Measurements from ENCODE around the gene PARD6A. TPM values are rescaled to one million over a fixed set of nuclear protein-coding genes. Genes with fewer than 3 reads are reported as not detected.

Gene PARD6A
- total RNA-seq, result 0.90 TPM in 1 of 2 replicates, not detected in the other

GRCh38 chr16:67660564-67661028 lies at the start of gene PARD6A:
PARD6A (plus strand) TSS chr16:67660960; CDS start chr16:67661039, 79 bp downstream.

GRCh38 chr16:67659675-67660563 lies 841 bp upstream of the PARD6A start, which contains the start of gene ACD:
ACD (minus strand) TSS chr16:67660260; CDS start chr16:67660220, 40 bp downstream.

GRCh38 chr16:67666559-67667452 lies 6.0 kb downstream of the PARD6A start, which contains the start of the genes C16orf86 and ENKD1:
C16orf86 (plus strand) TSS chr16:67666814; CDS start chr16:67666971, 157 bp downstream.
ENKD1 (minus strand) TSS chr16:67666750; CDS start chr16:67666442, 308 bp downstream.

Other genes starting within 250 kb of the PARD6A start
- 7.5 and 9.2 TPM in 2 replicates for gene ZDHHC1, start 244.5 kb upstream of the PARD6A start, total RNA-seq
- 0.18 and 0.49 TPM in 2 replicates for gene HSD11B2, start 229.8 kb upstream of the PARD6A start, total RNA-seq
- 114 and 144 TPM in 2 replicates for gene ATP6V0D1, start 179.8 kb upstream of the PARD6A start, total RNA-seq
- not detected in 2 replicates for gene AGRP, start 177.4 kb upstream of the PARD6A start, total RNA-seq
- gene RIPOR1, start 132.1 kb upstream of the PARD6A start, total RNA-seq, result 23.5 and 25.6 TPM in 2 replicates
- gene CTCF, start 98.4 kb upstream of the PARD6A start, total RNA-seq, result 14.4 and 17.5 TPM in 2 replicates
- 0.90 and 1.5 TPM in 2 replicates for gene CARMIL2, start 15.8 kb upstream of the PARD6A start, total RNA-seq
- gene ACD, start 700 bp upstream of the PARD6A start, total RNA-seq, result 13.0 and 25.4 TPM in 2 replicates
- 12.8 and 14.4 TPM in 2 replicates for gene ENKD1, start 5.8 kb downstream of the PARD6A start, total RNA-seq
- gene C16orf86, start 5.9 kb downstream of the PARD6A start, total RNA-seq, result 2.8 and 6.0 TPM in 2 replicates
- 7.9 and 15.2 TPM in 2 replicates for gene GFOD2, start 58.4 kb downstream of the PARD6A start, total RNA-seq
- 4.5 and 5.8 TPM in 2 replicates for gene RANBP10, start 145.6 kb downstream of the PARD6A start, total RNA-seq
- 0.54 and 0.97 TPM in 2 replicates for gene TSNAXIP1, start 145.9 kb downstream of the PARD6A start, total RNA-seq
- 15.4 and 22.6 TPM in 2 replicates for gene THAP11, start 181.4 kb downstream of the PARD6A start, total RNA-seq
- gene NUTF2, start 186.0 kb downstream of the PARD6A start, total RNA-seq, result 96.6 and 177 TPM in 2 replicates
- gene CENPT, start 186.7 kb downstream of the PARD6A start, total RNA-seq, result 32.6 and 42.4 TPM in 2 replicates
- gene EDC4, start 212.1 kb downstream of the PARD6A start, total RNA-seq, result 27.2 and 28.3 TPM in 2 replicates
- gene NRN1L, start 223.9 kb downstream of the PARD6A start, total RNA-seq, result not detected in 2 replicates
- gene PSKH1, start 232.3 kb downstream of the PARD6A start, total RNA-seq, result 10.7 and 11.0 TPM in 2 replicates